Measurements from ENCODE around the gene CAMK2G. TPM values are rescaled to one million over a fixed set of nuclear protein-coding genes. Genes with fewer than 3 reads are reported as not detected.

The CAMK2G gene
- total and polyA plus RNA-seq, 3 experiments from 2014 or later: 8.1 to 17.5 (median 17.3) TPM

- H3K9me3 ChIP-seq (ENCODE audit: low read length): no peaks in the 10 kb centered on the region
- no peak overlapping the region for H3K27ac ChIP-seq (ENCODE audit: low read depth, low read length)
- no peaks in the 10 kb centered on the region for H3K9me3 Mint-ChIP-seq
- no peaks in the 10 kb centered on the region for H3K27me3 ChIP-seq (ENCODE audit: insufficient read depth, low read length, poor library complexity, severe bottlenecking)
- H3K4me1 Mint-ChIP-seq: no peaks in the 10 kb centered on the region
- CTCF ChIA-PET: interaction anchor here (3.9 to 6.0 kb wide), 2 partner anchors 10 to 39 kb away, joined by 19 to 27 read pairs; no protein-coding TSS in a partner anchor
- H3K36me3 ChIP-seq (ENCODE audit: insufficient read depth, low read length): peaks cover 58% of the 10 kb centered on the region
- no peaks in the 10 kb centered on the region for H3K4me1 ChIP-seq (ENCODE audit: insufficient read depth, low read length)
- H3K4me3 Mint-ChIP-seq: no peak overlapping the region
- H3K36me3 Mint-ChIP-seq: peaks cover 0 to 80% (median 18%) of the 10 kb centered on the region in 3 donors
- no peaks in the 10 kb centered on the region for H3K27me3 Mint-ChIP-seq
- no peak overlapping the region for H3K4me3 ChIP-seq (ENCODE audit: low read length)
- POLR2A ChIA-PET: no interaction called here
- DNase-seq: no peak
- peak overlapping the region in 2 of 8 donors; percentile 48 to 63 for H3K27ac Mint-ChIP-seq
Measured at GRCh38 chr10:73840403-73841060, 33.8 kb downstream of the CAMK2G start.

DNA sequence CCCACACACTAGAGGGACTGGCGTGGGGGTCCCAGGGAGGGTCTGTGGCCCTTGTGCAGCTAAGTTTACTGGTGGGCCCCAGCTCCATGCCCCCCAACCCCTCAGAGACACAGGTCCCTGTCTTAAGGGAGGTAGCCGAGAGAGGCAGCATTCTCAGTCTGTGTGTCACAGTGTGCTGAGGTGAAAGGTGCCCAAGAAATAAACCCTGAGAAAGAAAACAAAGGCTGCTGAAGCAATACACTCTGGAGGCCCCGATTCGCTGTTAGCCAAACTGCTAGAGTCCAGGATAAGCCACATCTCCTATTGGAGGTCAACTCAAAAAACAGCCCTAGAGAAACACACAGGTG lies 34.3 kb downstream of the CAMK2G start:
- H3K27me3 Mint-ChIP-seq: no peaks in the 10 kb centered on the region
- no peaks in the 10 kb centered on the region for H3K9me3 Mint-ChIP-seq
- no peaks in the 10 kb centered on the region for H3K9me3 ChIP-seq (ENCODE audit: low read length)
- H3K27ac ChIP-seq (ENCODE audit: low read depth, low read length): no peak overlapping the region
- H3K27ac Mint-ChIP-seq: peak overlapping the region in 1 of 8 donors; percentile 63
- H3K4me3 ChIP-seq (ENCODE audit: low read length): no peak overlapping the region
- H3K4me3 Mint-ChIP-seq: no peak overlapping the region
- CTCF ChIA-PET: interaction anchor here (3.9 to 6.0 kb wide), 2 partner anchors 10 to 40 kb away, joined by 19 to 27 read pairs; no protein-coding TSS in a partner anchor
- H3K4me1 ChIP-seq (ENCODE audit: insufficient read depth, low read length): no peaks in the 10 kb centered on the region
- no peak for DNase-seq
- peaks cover 58% of the 10 kb centered on the region for H3K36me3 ChIP-seq (ENCODE audit: insufficient read depth, low read length)
- peaks cover 0 to 82% (median 18%) of the 10 kb centered on the region in 3 donors for H3K36me3 Mint-ChIP-seq
- H3K4me1 Mint-ChIP-seq: no peaks in the 10 kb centered on the region
- POLR2A ChIA-PET: no interaction called here
- no peaks in the 10 kb centered on the region for H3K27me3 ChIP-seq (ENCODE audit: insufficient read depth, low read length, poor library complexity, severe bottlenecking)

DNA sequence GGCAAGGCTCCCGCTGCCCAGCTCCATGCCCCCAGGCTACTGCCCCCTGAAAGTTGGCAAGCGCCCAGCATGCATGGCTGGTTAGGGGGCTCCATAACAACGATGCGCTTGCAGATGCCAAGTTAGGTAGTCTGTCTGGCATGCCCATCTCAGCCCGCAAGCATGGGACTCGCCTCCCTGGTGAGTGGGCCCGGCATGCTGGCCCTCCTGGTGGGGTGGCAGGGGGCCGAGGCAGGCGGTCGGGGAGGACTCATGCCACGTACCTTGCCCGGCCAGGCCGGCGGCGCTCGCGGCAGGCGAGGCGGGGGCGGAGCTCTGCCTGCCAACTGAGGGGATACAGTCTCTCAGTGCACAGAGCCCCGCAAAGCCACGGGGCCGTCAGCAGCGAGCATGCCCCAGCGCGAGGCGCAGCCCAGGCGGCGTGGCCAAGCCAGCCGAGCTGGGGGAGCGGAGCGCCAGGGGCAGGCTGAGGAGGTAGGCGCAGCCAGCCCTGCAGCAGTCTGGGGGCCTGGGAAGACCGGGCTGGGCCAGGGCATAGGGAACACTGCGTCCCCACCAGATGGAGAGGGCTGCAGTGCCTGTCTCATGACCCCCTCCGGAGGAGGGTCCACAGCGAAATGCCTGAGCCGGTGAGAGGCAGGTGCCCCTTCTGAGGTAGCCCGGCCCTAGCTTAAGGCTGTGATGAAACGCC lies 34.9 kb downstream of the CAMK2G start:
- H3K4me1 Mint-ChIP-seq: no peaks in the 10 kb centered on the region
- H3K27me3 Mint-ChIP-seq: no peaks in the 10 kb centered on the region
- Histone ChIP-seq H3K9me3 (ENCODE audit: low read length) (no peaks in the 10 kb centered on the region), H3K4me3 (ENCODE audit: low read length) (no peak overlapping the region), H3K27me3 (ENCODE audit: insufficient read depth, low read length, poor library complexity, severe bottlenecking) (no peaks in the 10 kb centered on the region), H3K27ac (ENCODE audit: low read depth, low read length) (no peak overlapping the region), H3K36me3 (ENCODE audit: insufficient read depth, low read length) (peaks cover 58% of the 10 kb centered on the region), H3K4me1 (ENCODE audit: insufficient read depth, low read length) (no peaks in the 10 kb centered on the region)
- ChIA-PET POLR2A (interaction anchor here (0.5 kb wide), 1 partner anchor 753 kb away, joined by 6 read pairs; no protein-coding TSS in a partner anchor), CTCF (interaction anchor here (1.1 to 6.0 kb wide), 4 partner anchors 11 to 158 kb away, joined by 3 to 27 read pairs (median 11); no protein-coding TSS in a partner anchor)
- no peaks in the 10 kb centered on the region for H3K9me3 Mint-ChIP-seq
- H3K27ac Mint-ChIP-seq: no peak overlapping the region
- no peak for DNase-seq
- no peak overlapping the region for H3K4me3 Mint-ChIP-seq
- H3K36me3 Mint-ChIP-seq: peaks cover 0 to 82% (median 20%) of the 10 kb centered on the region in 3 donors

DNA sequence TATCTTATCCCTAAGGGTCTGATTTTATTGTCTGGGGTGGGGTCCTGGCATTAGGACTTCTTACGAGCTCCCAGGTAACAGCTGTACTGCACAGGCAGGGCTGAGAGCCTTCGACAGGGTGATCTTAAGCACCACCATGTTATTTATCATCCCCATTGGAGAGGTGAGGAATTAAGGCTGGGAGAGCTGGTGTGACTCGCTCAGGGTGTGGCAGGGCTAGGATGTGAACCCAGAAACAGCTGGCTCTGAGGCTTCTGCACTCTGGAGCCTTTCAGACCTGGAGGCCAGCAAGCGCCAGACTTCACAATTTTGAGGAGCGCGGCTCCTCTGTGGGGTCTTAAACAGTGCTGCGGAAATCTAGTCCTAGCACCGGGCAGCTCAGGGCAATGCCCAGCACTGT lies 35.5 kb downstream of the CAMK2G start:
- Mint-ChIP-seq H3K4me1 (no peaks in the 10 kb centered on the region), H3K27me3 (no peaks in the 10 kb centered on the region), H3K27ac (no peak overlapping the region), H3K4me3 (no peak overlapping the region), H3K36me3 (peaks cover 0 to 85% (median 21%) of the 10 kb centered on the region in 3 donors), H3K9me3 (no peaks in the 10 kb centered on the region)
- H3K27me3 ChIP-seq (ENCODE audit: insufficient read depth, low read length, poor library complexity, severe bottlenecking): no peaks in the 10 kb centered on the region
- H3K9me3 ChIP-seq (ENCODE audit: low read length): no peaks in the 10 kb centered on the region
- ChIA-PET CTCF (interaction anchor here (1.1 to 6.0 kb wide), 4 partner anchors 11 to 159 kb away, joined by 3 to 27 read pairs (median 11); no protein-coding TSS in a partner anchor), POLR2A (interaction anchor here (0.5 kb wide), 1 partner anchor 752 kb away, joined by 6 read pairs; no protein-coding TSS in a partner anchor)
- DNase-seq: no peak
- no peak overlapping the region for H3K4me3 ChIP-seq (ENCODE audit: low read length)
- no peaks in the 10 kb centered on the region for H3K4me1 ChIP-seq (ENCODE audit: insufficient read depth, low read length)
- no peak overlapping the region for H3K27ac ChIP-seq (ENCODE audit: low read depth, low read length)
- peaks cover 58% of the 10 kb centered on the region for H3K36me3 ChIP-seq (ENCODE audit: insufficient read depth, low read length)

DNA sequence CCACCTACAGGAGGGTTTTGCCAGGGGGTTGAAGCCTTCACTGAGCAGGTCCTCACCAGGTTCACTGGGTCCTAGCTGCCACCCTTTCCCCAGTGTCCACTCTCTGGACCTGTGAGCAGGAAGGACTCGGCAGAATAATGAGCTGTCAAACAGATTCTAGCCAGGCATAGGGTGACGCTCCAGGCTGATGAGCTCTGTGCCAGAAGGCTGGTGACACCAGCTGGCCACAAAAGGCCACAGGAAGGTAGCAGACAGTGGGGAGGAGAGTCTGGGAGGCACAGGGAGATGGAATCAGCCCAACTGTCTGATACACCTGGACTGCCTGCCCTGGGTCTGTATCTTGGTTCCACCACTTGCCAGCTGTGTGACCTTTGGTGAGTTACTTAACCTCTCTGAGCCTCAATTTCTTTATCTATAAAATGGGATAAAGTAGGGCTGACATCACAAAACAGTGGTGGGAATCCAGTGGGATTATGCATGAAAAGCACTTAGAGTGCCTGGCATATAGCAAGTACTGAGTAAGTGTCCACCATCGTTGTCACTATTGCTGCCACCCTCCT lies 36.3 kb downstream of the CAMK2G start:
- Mint-ChIP-seq H3K9me3 (no peaks in the 10 kb centered on the region), H3K27ac (no peak overlapping the region), H3K4me3 (no peak overlapping the region), H3K4me1 (no peaks in the 10 kb centered on the region), H3K27me3 (no peaks in the 10 kb centered on the region), H3K36me3 (peaks cover 0 to 78% (median 19%) of the 10 kb centered on the region in 3 donors)
- no peak overlapping the region for H3K4me3 ChIP-seq (ENCODE audit: low read length)
- ChIA-PET CTCF (interaction anchor here (1.1 to 6.0 kb wide), 4 partner anchors 12 to 159 kb away, joined by 3 to 27 read pairs (median 11); no protein-coding TSS in a partner anchor), POLR2A (no interaction called here)
- peaks cover 58% of the 10 kb centered on the region for H3K36me3 ChIP-seq (ENCODE audit: insufficient read depth, low read length)
- no peak for DNase-seq
- H3K9me3 ChIP-seq (ENCODE audit: low read length): no peaks in the 10 kb centered on the region
- no peaks in the 10 kb centered on the region for H3K4me1 ChIP-seq (ENCODE audit: insufficient read depth, low read length)
- H3K27me3 ChIP-seq (ENCODE audit: insufficient read depth, low read length, poor library complexity, severe bottlenecking): no peaks in the 10 kb centered on the region
- no peak overlapping the region for H3K27ac ChIP-seq (ENCODE audit: low read depth, low read length)

GRCh38 chr10:73837072-73837471 lies 37.3 kb downstream of the CAMK2G start:
- CTCF ChIA-PET: interaction anchor here (3.9 to 6.0 kb wide), 2 partner anchors 13 to 43 kb away, joined by 19 to 27 read pairs; no protein-coding TSS in a partner anchor
- peaks cover 0 to 70% (median 16%) of the 10 kb centered on the region in 3 donors for H3K36me3 Mint-ChIP-seq
- H3K27me3 ChIP-seq (ENCODE audit: insufficient read depth, low read length, poor library complexity, severe bottlenecking): no peaks in the 10 kb centered on the region
- peak overlapping the region in 3 of 8 donors; percentile 11 to 66 (median 17) for H3K27ac Mint-ChIP-seq
- no peak overlapping the region for H3K4me3 ChIP-seq (ENCODE audit: low read length)
- no peaks in the 10 kb centered on the region for H3K9me3 Mint-ChIP-seq
- no peak overlapping the region for H3K4me3 Mint-ChIP-seq
- POLR2A ChIA-PET: no interaction called here
- peaks cover 50% of the 10 kb centered on the region for H3K36me3 ChIP-seq (ENCODE audit: insufficient read depth, low read length)
- no peak overlapping the region for H3K27ac ChIP-seq (ENCODE audit: low read depth, low read length)
- no peaks in the 10 kb centered on the region for H3K4me1 Mint-ChIP-seq
- H3K4me1 ChIP-seq (ENCODE audit: insufficient read depth, low read length): no peaks in the 10 kb centered on the region
- H3K27me3 Mint-ChIP-seq: no peaks in the 10 kb centered on the region
- DNase-seq: no peak
- H3K9me3 ChIP-seq (ENCODE audit: low read length): no peaks in the 10 kb centered on the region

GRCh38 chr10:73836427-73836980 lies 37.9 kb downstream of the CAMK2G start:
- H3K4me1 ChIP-seq (ENCODE audit: insufficient read depth, low read length): no peaks in the 10 kb centered on the region
- H3K36me3 ChIP-seq (ENCODE audit: insufficient read depth, low read length): peaks cover 44% of the 10 kb centered on the region
- H3K4me3 Mint-ChIP-seq: no peak overlapping the region
- H3K36me3 Mint-ChIP-seq: peaks cover 0 to 64% (median 16%) of the 10 kb centered on the region in 3 donors
- ChIA-PET CTCF (interaction anchor here (6.0 kb wide), 1 partner anchor 14 kb away, joined by 27 read pairs; no protein-coding TSS in a partner anchor), POLR2A (no interaction called here)
- H3K4me1 Mint-ChIP-seq: no peaks in the 10 kb centered on the region
- H3K9me3 ChIP-seq (ENCODE audit: low read length): no peaks in the 10 kb centered on the region
- no peaks in the 10 kb centered on the region for H3K9me3 Mint-ChIP-seq
- no peak overlapping the region for H3K4me3 ChIP-seq (ENCODE audit: low read length)
- DNase-seq: no peak
- peak overlapping the region in 2 of 8 donors; percentile 29 to 84 for H3K27ac Mint-ChIP-seq
- no peaks in the 10 kb centered on the region for H3K27me3 Mint-ChIP-seq
- H3K27ac ChIP-seq (ENCODE audit: low read depth, low read length): no peak overlapping the region
- H3K27me3 ChIP-seq (ENCODE audit: insufficient read depth, low read length, poor library complexity, severe bottlenecking): no peaks in the 10 kb centered on the region
